H7 (cell line): ENCODE measurements around the gene QPRT. TPM values are rescaled to one million over a fixed set of nuclear protein-coding genes. Genes with fewer than 3 reads are reported as not detected.
"Not testable (repeated sequence)": the region's sequence is repeated elsewhere in the genome, so short reads cannot be mapped to it uniquely, and the experiment has no call there.

Source experiments
- DNase-seq: peaks from one replicate; pipeline ENCODE4 v3.0.0; 2012
- H3K27me3 ChIP-seq: 2 replicates; pipeline ENCODE4 v1.6.0; 2011; ENCODE audit warnings: mild to moderate bottlenecking, low read length; ENCODE audit not compliant: control insufficient read depth, insufficient read depth
- H3K36me3 ChIP-seq: replicated peaks from 2 replicates; pipeline ENCODE4 v1.5.1; 2011; ENCODE audit warnings: low read length; ENCODE audit not compliant: control insufficient read depth, insufficient read depth
- H3K4me3 ChIP-seq: 2 replicates; pipeline ENCODE4 v1.5.1; 2011; ENCODE audit warnings: low read depth, mild to moderate bottlenecking, control low read depth, low read length, moderate library complexity; ENCODE audit not compliant: insufficient read depth
- total RNA-seq: library from RNA; depleted of rRNA; stranded (reverse); fragments of >200 nt; shearing (Covaris generic); gene quantifications from 2 replicates; pipeline ENCODE4 v1.2.3, GENCODE V29; 2014

The QPRT gene
- total RNA-seq, 1 experiment from 2014 or later: 173 TPM

GRCh38 chr16:29709657-29710056, 30.7 kb downstream of the QPRT start:
- H3K4me3 ChIP-seq: peak overlapping the region; percentile 87
- not testable (repeated sequence) for H3K27me3 ChIP-seq, H3K36me3 ChIP-seq, DNase-seq

GRCh38 chr16:29710227-29711219, 31.5 kb downstream of the QPRT start:
- peak overlapping the region; percentile 87 for H3K4me3 ChIP-seq
- no peak for DNase-seq
- H3K27me3 ChIP-seq: no peaks in the 10 kb centered on the region
- H3K36me3 ChIP-seq: peaks cover 5% of the 10 kb centered on the region

GRCh38 chr16:29712809-29713208, 33.8 kb downstream of the QPRT start:
- Histone ChIP-seq H3K27me3 (no peaks in the 10 kb centered on the region), H3K4me3 (no peak overlapping the region), H3K36me3 (peaks cover 10% of the 10 kb centered on the region)
- DNase-seq: no peak

GRCh38 chr16:29714396-29714795, 35.4 kb downstream of the QPRT start:
- H3K27me3 ChIP-seq: no peaks in the 10 kb centered on the region
- peaks cover 10% of the 10 kb centered on the region for H3K36me3 ChIP-seq
- no peak overlapping the region for H3K4me3 ChIP-seq
- DNase-seq: no peak

GRCh38 chr16:29714972-29715371, 36.0 kb downstream of the QPRT start:
- H3K4me3 ChIP-seq: no peak overlapping the region
- H3K27me3 ChIP-seq: no peaks in the 10 kb centered on the region
- peaks cover 10% of the 10 kb centered on the region for H3K36me3 ChIP-seq
- no peak for DNase-seq

GRCh38 chr16:29717113-29717512, 38.1 kb downstream of the QPRT start:
- Histone ChIP-seq H3K36me3 (peaks cover 10% of the 10 kb centered on the region), H3K27me3 (no peaks in the 10 kb centered on the region), H3K4me3 (no peak overlapping the region)
- no peak for DNase-seq

- no peaks in the 10 kb centered on the region for H3K27me3 ChIP-seq
- no peak for DNase-seq
- H3K36me3 ChIP-seq: peaks cover 6% of the 10 kb centered on the region
- H3K4me3 ChIP-seq: no peak overlapping the region
Measured at GRCh38 chr16:29719063-29719462, 40.1 kb downstream of the QPRT start.

GRCh38 chr16:29720703-29721102, 41.7 kb downstream of the QPRT start:
- DNase-seq: no peak
- Histone ChIP-seq H3K4me3 (no peak overlapping the region), H3K36me3 (peaks cover 7% of the 10 kb centered on the region), H3K27me3 (no peaks in the 10 kb centered on the region)

GRCh38 chr16:29721167-29721879, 42.3 kb downstream of the QPRT start:
- H3K36me3 ChIP-seq, H3K4me3 ChIP-seq, H3K27me3 ChIP-seq, DNase-seq: not testable (repeated sequence)

- no peak for DNase-seq
- Histone ChIP-seq H3K4me3 (no peak overlapping the region), H3K27me3 (no peaks in the 10 kb centered on the region), H3K36me3 (peaks cover 27% of the 10 kb centered on the region)
Measured at GRCh38 chr16:29726845-29727377, 47.9 kb downstream of the QPRT start.

GRCh38 chr16:29727452-29727851, 48.5 kb downstream of the QPRT start:
- no peak for DNase-seq
- no peak overlapping the region for H3K4me3 ChIP-seq
- peaks cover 29% of the 10 kb centered on the region for H3K36me3 ChIP-seq
- no peaks in the 10 kb centered on the region for H3K27me3 ChIP-seq

- H3K36me3 ChIP-seq: peaks cover 31% of the 10 kb centered on the region
- peak; percentile 68 for DNase-seq
- H3K4me3 ChIP-seq: no peak overlapping the region
- H3K27me3 ChIP-seq: no peaks in the 10 kb centered on the region
Measured at GRCh38 chr16:29729116-29729521, 50.1 kb downstream of the QPRT start.

GRCh38 chr16:29730649-29731048, 51.7 kb downstream of the QPRT start:
- no peak overlapping the region for H3K4me3 ChIP-seq
- H3K27me3 ChIP-seq: no peaks in the 10 kb centered on the region
- H3K36me3 ChIP-seq: peaks cover 34% of the 10 kb centered on the region
- no peak for DNase-seq

GRCh38 chr16:29731768-29732601, 53.0 kb downstream of the QPRT start:
- not testable (repeated sequence) for DNase-seq, H3K27me3 ChIP-seq, H3K4me3 ChIP-seq
- peaks cover 35% of the 10 kb centered on the region for H3K36me3 ChIP-seq
